GM18498 (cell line): ENCODE data around the gene PIP4K2A.
"Not testable (repeated sequence)": the region's sequence is repeated elsewhere in the genome, so short reads cannot be mapped to it uniquely, and the experiment has no call there.

Experiments
- ATAC-seq: cut with Tn5 transposase; IDR thresholded peaks from one replicate; pipeline ENCODE4 v1.9.1; 2021; ENCODE audit warnings: mild to moderate bottlenecking, moderate library complexity; ENCODE audit not compliant: unreplicated experiment

Gene PIP4K2A

DNA sequence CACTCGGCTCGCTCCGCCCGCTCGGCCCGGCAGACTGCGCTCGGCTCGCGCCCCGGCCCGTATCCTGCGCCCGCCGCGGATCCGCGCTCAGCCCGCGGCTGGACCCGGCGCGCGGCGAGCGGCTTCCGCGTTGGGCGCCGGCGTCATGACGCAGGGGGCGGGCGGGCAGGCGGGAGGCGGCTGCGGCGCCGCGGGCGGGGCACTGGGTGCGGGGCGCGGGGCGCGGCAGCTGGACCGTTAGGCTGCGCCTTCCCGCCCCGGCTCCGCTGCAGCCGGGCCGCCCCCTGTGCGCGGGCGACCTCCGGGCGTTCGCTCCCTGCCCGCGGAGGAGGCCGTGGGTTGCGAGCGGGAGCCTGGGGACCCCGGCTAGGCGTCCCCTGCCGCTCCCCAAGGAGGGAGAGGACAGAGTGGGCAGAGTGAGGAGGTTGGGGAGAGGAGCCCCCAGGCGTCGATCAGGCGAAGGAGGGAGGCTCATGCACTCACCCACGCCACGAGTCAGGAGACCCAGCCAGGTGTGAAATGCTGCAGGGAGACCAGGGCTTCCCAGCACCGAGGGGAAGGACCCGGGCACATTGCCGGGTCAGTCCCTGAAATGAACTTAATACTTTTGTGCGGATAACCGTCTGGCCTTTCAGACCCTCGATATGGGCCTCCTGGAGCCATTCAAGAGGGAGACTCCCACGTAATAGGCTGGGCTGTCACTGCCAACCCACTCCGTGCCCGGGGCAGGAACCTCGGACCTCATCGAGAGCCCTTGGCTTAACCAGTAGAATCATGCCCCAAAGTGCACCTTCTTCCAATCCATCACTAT lies at the start of gene PIP4K2A:
PIP4K2A (minus strand) TSS at position 100 of the 811 bp plus-strand sequence. CDS start 252 bp downstream, outside the sequence.
- ATAC-seq = peak; percentile 82

DNA sequence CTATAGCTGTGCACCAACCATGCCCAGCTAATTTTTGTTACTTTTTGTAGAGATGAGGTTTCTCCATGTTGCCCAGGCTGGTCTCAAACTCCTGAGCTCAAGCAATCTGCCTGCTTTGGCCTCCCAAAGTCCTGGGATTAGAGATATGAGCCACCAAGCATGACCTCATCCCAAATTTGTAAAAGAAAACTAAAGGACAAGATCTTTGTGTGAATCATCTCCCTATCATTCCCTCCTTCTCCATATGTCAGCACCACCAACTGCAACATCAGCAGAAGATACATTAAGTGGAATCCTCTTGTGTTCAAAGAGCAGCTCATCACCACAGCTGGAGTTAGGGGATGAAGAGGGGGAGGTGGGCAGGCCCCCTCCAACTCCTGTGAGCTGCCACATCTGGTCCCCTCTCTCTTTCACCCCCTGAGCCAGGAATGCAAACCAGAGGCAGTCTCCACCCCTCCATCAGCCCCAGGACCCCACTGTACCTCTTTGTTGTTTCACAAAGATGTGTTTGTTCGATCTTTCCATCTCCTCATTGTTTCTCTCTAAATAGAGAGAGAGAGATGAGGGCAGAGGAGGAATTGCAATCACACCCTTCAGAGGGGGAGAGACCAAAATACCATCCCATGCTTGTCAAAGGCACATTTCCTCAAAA lies 47.3 kb upstream of the PIP4K2A start:
- ATAC-seq = no peak

DNA sequence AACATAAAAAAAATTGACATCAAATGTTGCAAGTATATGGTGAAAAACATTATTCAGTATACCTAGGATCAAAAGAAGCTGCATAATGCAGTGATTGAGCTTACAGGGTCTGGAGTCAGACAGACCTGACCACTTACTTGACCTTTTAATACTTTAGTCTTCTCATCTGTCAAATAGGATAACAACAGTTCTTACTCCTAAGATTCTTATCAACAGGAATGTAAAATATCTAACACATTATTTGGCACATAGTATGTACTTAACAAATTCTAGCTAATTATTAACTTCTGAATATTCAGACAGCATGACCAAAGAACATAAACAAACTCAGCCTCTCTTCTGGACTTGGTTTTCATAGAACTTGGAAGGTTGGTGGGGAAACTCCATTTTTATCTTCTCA lies 45.6 kb upstream of the PIP4K2A start:
- ATAC-seq = no peak

DNA sequence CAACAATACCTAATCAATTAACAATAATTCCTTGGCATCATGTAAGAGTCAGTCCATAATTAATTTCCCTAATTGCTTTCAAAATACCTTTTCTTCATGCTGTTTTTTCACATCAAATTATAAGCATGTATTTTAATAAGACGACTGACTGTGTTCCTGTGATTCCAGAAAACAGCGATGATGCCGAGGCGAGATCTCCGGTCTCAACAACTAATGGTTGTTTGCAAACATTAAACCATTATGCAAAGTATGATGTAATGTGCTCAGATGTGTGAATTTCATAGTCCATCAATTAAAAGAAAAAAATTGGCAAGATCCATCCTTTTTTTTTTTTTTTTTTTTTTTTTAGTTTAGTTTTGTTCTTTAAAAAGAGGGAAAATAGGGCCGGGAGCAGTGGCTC lies 44.5 kb upstream of the PIP4K2A start:
- no peak for ATAC-seq

DNA sequence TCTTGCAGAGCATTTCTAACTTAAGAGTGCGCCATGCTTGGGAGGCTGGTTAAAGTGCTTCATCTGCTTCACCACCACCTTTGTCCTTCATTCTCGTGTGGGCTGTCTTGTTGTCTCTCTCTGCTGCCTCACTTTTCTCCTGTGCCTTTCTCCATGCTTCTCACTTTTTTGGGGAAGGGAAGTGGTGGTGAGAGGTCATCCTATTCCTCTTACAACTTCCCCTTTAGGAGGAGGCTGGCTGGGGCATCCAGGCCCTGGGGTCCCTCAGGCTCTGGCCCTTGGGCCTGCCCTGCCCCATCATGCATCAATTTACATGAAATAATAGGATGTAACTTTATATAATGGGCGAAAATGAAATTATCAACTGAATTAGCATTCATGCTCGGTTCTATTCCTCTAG lies 39.9 kb upstream of the PIP4K2A start:
- no peak for ATAC-seq

DNA sequence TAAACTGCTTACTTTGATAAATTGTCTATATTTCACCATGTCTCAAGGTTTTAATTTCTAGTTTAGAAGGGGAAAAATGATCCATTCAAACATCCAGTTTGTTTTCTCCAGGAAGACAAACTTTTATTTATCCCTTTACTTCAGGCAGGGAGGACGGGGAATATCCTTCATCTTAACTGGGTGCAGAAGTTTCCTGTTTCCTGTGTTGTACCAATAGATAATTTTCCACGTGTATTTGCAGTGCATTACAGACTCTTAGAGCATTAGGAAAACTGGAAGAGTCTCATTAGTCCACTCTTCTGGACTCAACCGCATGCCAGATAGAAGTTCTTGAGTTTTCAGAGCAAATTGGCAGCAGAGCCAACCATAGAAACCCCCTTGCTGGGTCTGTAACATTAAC lies 39.4 kb upstream of the PIP4K2A start:
- no peak for ATAC-seq

DNA sequence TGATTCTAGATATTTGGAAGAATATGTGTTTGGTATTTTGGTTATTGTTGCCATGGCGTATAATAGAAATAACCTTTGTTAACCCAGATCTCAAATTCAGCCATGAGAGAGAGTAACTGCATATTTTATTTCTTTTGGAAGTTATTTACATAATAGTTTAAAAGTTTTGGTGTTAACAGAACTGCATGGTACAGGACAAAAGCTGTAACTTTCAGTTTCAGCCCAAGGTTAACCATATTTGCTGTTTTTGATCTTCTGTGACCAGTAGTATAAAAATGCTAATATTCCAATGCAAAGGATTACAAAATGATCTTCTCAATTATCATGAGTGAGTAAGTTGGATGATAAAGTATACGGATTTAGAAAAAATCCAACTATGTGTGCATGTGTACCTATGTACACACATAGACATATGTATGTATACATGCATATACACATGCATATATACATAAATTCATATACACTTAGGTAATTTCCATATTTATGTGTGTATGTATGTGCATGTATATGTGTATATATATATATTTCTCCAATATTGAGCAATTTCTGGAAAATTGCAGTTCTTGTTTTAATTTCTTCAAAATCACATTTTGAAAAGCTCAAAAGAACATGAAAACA lies 38.0 kb upstream of the PIP4K2A start:
- ATAC-seq = peak; percentile 63

DNA sequence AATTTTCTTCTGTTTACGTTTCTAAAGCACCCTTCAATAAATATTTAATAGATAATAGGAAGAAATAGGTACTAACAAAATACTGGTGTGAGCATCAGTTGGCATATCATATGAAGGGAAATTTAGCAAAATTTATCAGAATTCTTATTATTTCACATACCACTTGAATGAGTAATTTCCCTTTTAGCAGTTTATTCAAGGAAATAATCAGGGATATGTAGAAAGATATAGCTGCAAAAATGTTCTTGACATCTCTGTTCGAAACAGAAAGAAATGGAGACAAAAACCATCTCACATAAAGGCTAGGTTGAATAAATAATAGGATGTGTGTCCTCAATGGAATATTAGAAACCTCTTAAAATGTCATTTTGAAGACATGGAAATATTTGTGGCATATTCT lies 35.8 kb upstream of the PIP4K2A start:
- no peak for ATAC-seq

DNA sequence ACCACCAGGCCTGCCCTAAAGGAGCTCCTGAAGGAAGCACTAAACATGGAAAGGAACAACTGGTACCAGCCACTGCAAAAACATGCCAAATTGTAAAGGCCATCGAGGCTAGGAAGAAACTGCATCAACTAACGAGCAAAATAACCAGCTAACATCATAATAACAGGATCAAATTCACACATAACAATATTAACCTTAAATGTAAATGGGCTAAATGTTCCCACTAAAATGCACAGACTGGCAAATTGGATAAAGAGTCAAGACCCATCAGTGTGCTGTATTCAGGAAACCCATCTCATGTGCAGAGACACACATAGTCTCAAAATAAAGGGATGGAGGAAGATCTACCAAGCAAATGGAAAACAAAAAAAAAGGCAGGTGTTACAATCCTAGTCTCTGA lies 30.5 kb upstream of the PIP4K2A start:
- ATAC-seq = not testable (repeated sequence)

DNA sequence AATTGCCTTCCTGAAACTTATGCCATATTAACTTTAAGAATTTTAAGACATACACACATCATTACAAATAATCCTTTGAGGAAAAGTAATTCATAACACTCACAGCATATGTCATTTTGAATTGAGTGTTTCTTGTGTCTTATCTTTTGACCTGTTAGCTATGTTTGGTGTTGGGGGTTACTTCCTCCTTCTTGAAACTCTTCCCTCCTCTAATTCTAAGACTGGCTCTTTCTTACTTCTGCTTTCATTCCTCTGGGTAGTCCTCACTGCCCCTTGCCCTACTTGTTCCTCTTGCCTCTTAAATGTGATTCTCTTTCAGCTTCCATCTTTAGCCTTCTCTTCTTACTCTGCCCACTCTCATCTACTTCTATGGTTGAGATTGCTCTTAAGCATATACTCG lies 28.3 kb upstream of the PIP4K2A start:
- ATAC-seq = peak; percentile 99

DNA sequence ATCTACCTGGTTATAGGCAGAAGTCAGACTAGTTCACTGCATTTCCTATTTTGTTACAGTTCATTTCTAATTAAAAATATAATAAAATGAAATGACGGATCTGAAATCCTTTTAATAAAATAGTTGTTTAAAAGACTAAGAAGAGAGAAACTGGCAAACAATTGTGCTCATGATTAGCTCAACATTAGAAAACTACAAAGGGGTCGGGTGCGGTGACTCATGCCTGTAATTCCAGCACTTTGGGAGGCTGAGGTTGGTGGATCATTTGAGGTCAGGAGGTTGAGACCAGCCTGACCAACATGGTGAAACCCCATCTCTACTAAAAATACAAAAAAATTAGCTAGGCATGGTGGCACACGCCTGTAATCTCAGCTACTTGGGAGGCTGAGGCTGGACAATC lies 27.3 kb upstream of the PIP4K2A start:
- ATAC-seq = not testable (repeated sequence)

DNA sequence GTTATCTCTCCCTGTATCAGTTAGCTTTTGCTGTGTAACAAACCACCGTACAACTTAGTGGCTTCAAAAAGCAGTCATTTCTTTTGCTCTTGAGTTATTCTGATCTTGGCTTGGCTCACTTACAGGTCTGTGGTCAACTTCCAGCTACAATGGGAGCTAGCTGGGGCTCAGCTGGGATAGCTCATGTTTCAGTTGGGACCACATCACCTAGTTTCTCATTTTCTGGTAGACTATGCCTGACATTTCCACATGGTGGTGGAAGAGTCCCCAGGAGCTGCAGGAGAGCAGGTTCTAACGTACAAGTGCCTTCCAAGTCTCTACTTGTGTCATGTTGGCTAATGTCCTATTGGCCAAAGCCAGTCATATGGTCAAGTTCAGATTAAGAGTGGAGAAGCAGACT lies 25.8 kb upstream of the PIP4K2A start:
- no peak for ATAC-seq

DNA sequence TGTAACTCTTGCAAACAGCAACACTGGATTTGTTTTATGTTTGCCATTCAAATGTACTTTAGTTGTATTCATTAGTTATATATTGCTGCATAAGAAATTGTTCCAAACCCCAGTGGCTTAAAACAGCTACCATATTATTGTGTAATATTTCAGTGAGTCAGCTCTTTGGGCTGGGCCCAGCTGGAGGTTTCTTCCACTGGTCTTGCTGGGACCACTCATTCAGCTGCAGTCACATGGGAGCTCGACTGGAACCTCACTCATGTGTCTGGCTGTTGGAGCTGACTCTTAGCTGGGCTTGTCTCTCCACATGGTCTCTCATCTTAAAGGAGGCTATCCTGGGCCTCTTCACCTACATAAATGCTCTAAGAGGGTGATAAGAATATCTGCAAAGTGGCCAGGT lies 23.2 kb upstream of the PIP4K2A start:
- no peak for ATAC-seq

DNA sequence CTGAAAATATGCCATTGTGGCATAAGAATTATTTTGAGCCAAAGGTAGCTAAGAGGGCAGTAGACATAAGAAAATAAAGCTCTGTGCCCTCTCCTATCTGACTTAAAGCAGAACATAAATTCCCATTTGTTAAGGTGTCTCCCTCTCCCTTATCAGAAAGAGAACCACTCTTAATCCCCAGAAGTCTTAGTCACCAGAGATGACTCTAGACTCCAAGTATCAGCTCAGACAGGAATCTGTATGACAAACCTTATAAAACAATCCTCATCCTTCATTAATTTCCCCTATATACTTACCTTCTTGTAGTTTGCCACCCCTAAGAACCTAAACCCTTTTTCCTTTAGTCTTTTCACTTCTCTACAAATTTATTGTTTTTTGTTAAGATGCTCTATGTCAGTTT lies 21.8 kb upstream of the PIP4K2A start:
- no peak for ATAC-seq

DNA sequence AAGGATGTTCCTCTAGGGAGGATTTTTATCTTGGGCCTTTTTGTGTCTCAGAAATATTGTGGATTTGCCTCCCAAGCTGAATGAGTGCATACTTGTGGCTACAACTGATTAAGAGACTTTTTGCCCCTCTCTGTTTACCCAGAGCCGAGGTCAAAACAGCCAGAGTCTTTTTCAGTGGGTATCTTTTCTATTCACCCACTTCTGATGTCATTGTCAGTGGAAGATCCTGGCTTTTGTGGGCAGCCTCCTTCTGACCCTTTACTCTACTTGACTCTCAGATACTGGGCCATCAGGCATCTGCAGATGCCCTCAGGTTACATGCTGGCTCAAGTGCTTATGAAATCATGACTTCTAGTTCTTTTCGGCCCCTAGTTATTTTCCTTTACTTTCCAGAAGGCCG lies 19.6 kb upstream of the PIP4K2A start:
- ATAC-seq = no peak

DNA sequence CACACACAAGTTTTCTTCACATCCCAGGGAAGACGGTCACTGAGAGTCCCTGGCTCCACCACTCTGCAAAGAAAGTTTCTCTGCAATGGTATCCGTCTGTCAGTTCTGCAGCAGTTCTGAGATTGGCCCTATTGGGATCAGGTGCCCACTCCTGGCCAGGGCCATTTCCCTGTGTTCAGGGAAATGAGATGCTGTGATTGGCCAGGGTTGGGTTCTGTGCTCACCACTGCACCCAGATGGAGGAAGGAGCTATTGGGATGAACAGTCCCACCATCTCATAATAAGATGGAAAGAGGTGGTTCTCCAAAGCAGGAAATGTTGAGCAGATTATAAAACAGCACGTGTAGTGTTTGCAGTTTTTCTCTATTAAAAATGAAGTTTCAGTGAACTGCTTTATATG lies 13.3 kb upstream of the PIP4K2A start:
- no peak for ATAC-seq

DNA sequence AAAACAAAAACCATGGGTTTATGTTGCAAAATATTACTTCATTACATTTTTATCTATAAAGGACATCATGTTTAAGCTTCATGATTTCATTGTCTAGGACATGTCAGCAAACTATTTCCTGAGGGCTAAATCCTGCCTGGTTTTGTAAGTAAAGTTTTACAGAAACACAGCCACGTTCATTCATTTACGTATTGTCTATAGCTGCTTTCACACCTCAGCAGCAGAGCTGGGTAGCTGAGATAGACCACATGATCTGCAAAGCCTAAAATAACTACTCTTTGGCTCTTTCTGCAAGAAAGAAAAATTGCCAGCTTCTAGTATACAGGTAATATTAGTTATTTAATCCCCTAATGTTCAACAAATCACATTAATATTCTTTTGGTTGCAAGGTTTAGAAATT lies 12.7 kb upstream of the PIP4K2A start:
- no peak for ATAC-seq

DNA sequence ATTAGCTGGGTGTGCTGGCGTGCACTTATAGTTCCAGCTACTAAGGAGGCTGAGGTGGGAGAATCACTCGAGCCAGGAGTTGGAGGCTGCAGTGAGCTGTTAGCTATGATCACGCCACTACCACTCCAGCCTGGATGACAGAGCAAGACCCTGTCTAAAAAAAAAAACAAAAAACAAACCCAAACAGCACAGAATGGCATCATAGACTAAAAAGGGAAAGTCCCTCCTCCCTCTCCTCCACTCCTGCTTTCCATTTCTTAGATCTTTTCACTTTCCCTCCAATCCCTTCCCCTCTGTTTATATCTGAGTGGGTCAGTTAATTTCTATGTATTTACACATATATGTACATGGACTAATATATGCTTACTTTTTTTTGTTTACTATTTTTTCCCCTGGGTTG lies 10.4 kb upstream of the PIP4K2A start:
- ATAC-seq = no peak

DNA sequence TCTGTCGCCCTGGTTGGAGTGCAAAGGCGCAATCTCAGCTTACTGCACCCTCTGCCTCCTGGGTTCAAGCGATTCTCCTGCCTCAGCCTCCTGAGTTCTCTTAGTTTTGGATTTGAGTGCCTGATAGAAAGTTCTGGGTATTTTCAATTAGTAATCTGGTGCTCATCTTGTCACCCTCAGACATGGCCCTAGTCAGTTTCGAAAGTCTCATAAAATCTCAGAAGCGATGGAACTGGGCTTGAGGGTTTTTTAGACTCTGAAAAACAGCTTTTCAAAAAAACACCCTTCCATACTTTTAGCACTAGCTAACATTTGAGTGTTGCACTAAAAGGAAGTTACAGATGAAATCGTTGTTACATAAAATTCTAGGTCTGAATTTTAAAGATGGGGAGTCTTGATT lies 9.4 kb upstream of the PIP4K2A start:
- ATAC-seq = peak; percentile 61

DNA sequence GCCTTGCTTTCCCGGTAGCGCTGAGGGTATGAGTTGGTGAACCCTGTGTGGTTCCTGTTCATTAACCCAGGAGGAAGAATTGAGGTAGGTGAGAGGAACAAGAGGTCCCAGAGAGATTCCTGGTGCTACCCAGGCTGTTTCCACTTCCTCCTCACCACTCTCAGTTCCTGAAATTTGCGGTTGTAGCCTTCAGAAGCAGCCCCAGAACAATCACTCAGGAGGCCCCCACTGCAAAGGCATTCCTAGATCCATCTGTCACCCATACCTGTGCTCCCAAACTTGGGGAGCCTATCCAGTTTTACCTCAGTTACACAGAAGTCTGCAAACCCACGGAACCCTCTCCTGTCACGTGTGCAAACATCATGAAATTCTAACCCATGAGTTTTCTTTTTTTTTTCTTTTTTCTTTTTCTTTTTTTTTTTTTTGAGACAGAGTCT lies 9.0 kb upstream of the PIP4K2A start:
- ATAC-seq = peak; percentile 76

DNA sequence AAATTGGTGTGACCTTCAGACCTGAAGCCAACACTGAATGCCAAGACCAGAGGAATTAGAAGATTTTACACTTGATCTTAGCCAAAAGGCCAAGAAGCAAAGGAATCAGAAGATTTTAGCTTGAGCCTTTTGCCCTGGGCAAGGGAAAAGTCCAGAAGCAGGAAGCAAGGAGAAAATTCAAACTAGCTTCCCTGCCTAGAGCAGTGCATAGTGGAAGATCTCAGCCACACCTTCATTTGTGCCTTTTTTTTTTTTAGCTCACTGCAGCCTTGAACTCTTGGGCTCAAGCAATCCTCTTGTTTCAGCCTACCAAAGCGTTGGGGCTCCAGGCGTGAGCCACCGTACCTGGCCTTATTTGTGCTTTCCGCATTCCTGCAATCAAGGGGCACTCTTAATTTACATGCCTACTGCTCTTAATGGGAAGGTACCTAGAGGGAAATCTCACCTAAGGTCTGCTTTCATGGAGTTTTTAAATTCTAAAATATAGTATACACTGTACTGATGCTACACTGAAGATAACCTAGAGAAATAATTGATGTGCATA lies 8.3 kb upstream of the PIP4K2A start:
- ATAC-seq = no peak

DNA sequence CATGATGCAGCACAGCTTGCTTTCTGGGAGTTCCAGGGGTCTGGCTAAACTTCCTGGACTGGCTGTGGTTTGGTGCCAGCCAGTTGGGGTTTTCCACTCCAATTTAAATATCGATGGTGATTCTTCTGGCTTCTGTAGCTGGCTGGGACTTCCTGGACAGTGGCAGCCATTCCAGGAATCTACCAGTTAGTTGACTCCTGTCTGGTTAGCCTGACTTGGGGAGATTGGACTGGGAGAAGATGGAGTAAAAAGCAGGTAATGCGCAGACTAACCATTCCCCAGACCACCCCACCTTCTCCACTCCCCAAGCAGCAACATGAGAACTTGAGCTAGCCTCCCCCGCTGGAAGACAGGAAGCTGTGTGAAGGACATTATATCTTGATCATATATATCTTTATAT lies 6.3 kb upstream of the PIP4K2A start:
- ATAC-seq = no peak
